MCF 10A (cell line): ENCODE data around the gene RTN4RL1. TPM values are rescaled to one million over a fixed set of nuclear protein-coding genes. Genes with fewer than 3 reads are reported as not detected.

Experiments used
- BruUV-seq: library from RNA; stranded (reverse); fragments of 400-500 nt; replicated peaks from 2 replicates; lab custom pipeline; 2021; lab: Mats Ljungman, UMichigan
- CTCF ChIA-PET: fragments of 300-600 bp; sonication (Branson Sonifier 250); formaldehyde crosslinking; extraction: SDS; loops from one replicate; lab custom pipeline; 2021; ENCODE audit warnings: antibody characterized with exemption, inconsistent platforms; lab: Yijun Ruan, JAX
- POLR2A ChIA-PET: fragments of 300-600, 350-650 bp; sonication (Branson Sonifier 250); formaldehyde crosslinking; extraction: SDS; loops from one replicate; lab custom pipeline; 2020; ENCODE audit warnings: antibody characterized with exemption, inconsistent platforms; lab: Yijun Ruan, JAX
- DNase-seq: peaks from one replicate; pipeline ENCODE4 v3.0.0-alpha.2; 2018; ENCODE audit not compliant: unreplicated experiment
- H3K27ac Mint-ChIP-seq: one replicate; pipeline ENCODE4 v1.8.0; 2022; ENCODE audit warnings: mild to moderate bottlenecking, low read depth, mixed read lengths; ENCODE audit not compliant: unreplicated experiment
- H3K27me3 Mint-ChIP-seq: one replicate; pipeline ENCODE4 v1.8.0; 2022; ENCODE audit warnings: mixed read lengths; ENCODE audit not compliant: insufficient read depth, unreplicated experiment
- H3K36me3 Mint-ChIP-seq: one replicate; pipeline ENCODE4 v1.8.0; 2022; ENCODE audit warnings: mild to moderate bottlenecking, moderate library complexity, mixed read lengths; ENCODE audit not compliant: insufficient read depth, unreplicated experiment
- H3K4me1 Mint-ChIP-seq: one replicate; pipeline ENCODE4 v1.8.0; 2022; ENCODE audit warnings: mixed read lengths; ENCODE audit not compliant: insufficient read depth, unreplicated experiment
- H3K4me3 Mint-ChIP-seq: one replicate; pipeline ENCODE4 v1.8.0; 2022; ENCODE audit warnings: mild to moderate bottlenecking, moderate library complexity, mixed read lengths; ENCODE audit not compliant: unreplicated experiment
- H3K9me3 Mint-ChIP-seq: one replicate; pipeline ENCODE4 v1.8.0; 2022; ENCODE audit warnings: mixed read lengths; ENCODE audit not compliant: unreplicated experiment
- CTCF ChIP-seq: fragments of 200-600 bp; IDR thresholded peaks from one replicate; pipeline ENCODE4 v1.8.0; 2022; ENCODE audit warnings: antibody characterized with exemption, mild to moderate bottlenecking; ENCODE audit not compliant: unreplicated experiment
- intact Hi-C: fragments of 100-400 bp; cut with micrococcal nuclease; formaldehyde crosslinking; loops from 2 replicates; pipeline ENCODE4 v1.14.1; 2022
- total RNA-seq: library from RNA; stranded (reverse); gene quantifications from 2 replicates; pipeline ENCODE4 v1.2.3, GENCODE V29; 2022

The RTN4RL1 gene
- total RNA-seq, 1 experiment from 2014 or later: 2.9 TPM

GRCh38 chr17:1960545-1960912 lies 64.6 kb downstream of the RTN4RL1 start:
- no TSS peak for BruUV-seq
- no peaks in the 10 kb centered on the region for H3K4me1 Mint-ChIP-seq
- no peak for DNase-seq
- ChIA-PET POLR2A (interaction anchor here (0.6 kb wide), 1 partner anchor 73 kb away, joined by 3 read pairs; no protein-coding TSS in a partner anchor), CTCF (no interaction called here)
- peak overlapping the region; percentile 8 for H3K27ac Mint-ChIP-seq
- no peaks in the 10 kb centered on the region for H3K27me3 Mint-ChIP-seq
- intact Hi-C loops: no loop called here
- TF ChIP-seq CTCF: no peak
- H3K9me3 Mint-ChIP-seq: no peaks in the 10 kb centered on the region
- no peak overlapping the region for H3K4me3 Mint-ChIP-seq
- no peaks in the 10 kb centered on the region for H3K36me3 Mint-ChIP-seq

GRCh38 chr17:1959871-1960544 lies 65.1 kb downstream of the RTN4RL1 start:
- TF ChIP-seq CTCF: no peak
- Mint-ChIP-seq H3K9me3 (no peaks in the 10 kb centered on the region), H3K4me1 (no peaks in the 10 kb centered on the region), H3K4me3 (no peak overlapping the region), H3K36me3 (no peaks in the 10 kb centered on the region), H3K27ac (no peak overlapping the region), H3K27me3 (no peaks in the 10 kb centered on the region)
- no TSS peak for BruUV-seq
- no peak for DNase-seq
- ChIA-PET CTCF (no interaction called here), POLR2A (no interaction called here)
- intact Hi-C loops: no loop called here

DNA sequence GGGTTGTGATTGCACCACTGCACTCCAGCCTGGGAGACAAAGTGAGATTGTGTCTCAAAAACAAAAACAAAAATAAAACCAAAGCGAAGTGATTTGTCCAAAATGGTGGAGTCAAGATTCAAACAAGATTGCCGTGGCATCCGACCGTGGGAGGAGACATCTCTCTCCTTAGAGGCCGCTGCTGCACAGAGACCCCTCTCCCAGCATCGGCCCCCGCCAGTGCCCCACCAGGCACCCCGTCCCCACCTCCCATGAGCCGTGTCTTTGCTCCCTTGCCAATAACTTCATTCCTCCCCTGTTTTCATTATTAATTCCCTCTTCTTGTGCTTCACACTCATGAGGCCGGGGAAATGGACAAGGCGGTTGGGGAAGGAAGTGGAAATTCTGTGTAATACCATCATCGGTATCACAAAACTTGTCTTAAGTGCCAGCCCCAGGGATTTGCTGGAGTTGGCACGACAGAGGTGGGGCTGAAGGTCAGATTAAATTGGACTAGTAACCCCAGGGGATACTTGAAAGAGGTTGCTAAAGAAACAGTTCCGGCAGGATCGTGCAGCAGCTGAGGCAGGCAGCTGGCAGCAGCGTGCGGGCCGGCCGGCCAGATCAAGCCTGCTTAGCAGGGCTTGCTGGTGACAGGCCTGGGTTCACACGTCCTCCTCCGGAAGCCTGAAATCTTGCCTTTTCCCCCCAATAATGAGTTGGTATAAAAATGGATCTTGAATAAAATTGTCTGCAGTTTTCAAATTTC lies 66.8 kb downstream of the RTN4RL1 start:
- no peaks in the 10 kb centered on the region for H3K4me1 Mint-ChIP-seq
- POLR2A ChIA-PET: interaction anchor here (1.2 kb wide), 1 partner anchor 67 kb away, joined by 4 read pairs; the partner anchor contains the start of gene RTN4RL1
- no peak for DNase-seq
- BruUV-seq: no TSS peak
- H3K9me3 Mint-ChIP-seq: no peaks in the 10 kb centered on the region
- no peak for TF ChIP-seq CTCF
- CTCF ChIA-PET: interaction anchor here (1.2 kb wide), 1 partner anchor 11 kb away, joined by 6 read pairs; no protein-coding TSS in a partner anchor
- no peak overlapping the region for H3K27ac Mint-ChIP-seq
- H3K4me3 Mint-ChIP-seq: no peak overlapping the region
- intact Hi-C loops: no loop called here
- no peaks in the 10 kb centered on the region for H3K36me3 Mint-ChIP-seq
- no peaks in the 10 kb centered on the region for H3K27me3 Mint-ChIP-seq

- intact Hi-C loops: no loop called here
- TF ChIP-seq CTCF: no peak
- CTCF ChIA-PET: interaction anchor here (0.5 to 1.2 kb wide), 4 partner anchors 10 to 92 kb away, joined by 3 to 6 read pairs (median 4); no protein-coding TSS in a partner anchor
- POLR2A ChIA-PET: interaction anchor here (1.2 kb wide), 1 partner anchor 68 kb away, joined by 4 read pairs; the partner anchor contains the start of gene RTN4RL1
- DNase-seq: peak; percentile 6
- H3K9me3 Mint-ChIP-seq: no peaks in the 10 kb centered on the region
- H3K27me3 Mint-ChIP-seq: no peaks in the 10 kb centered on the region
- no peak overlapping the region for H3K4me3 Mint-ChIP-seq
- H3K36me3 Mint-ChIP-seq: no peaks in the 10 kb centered on the region
- H3K4me1 Mint-ChIP-seq: no peaks in the 10 kb centered on the region
- BruUV-seq: no TSS peak
- H3K27ac Mint-ChIP-seq: no peak overlapping the region
Observed at GRCh38 chr17:1957037-1957436, 68.1 kb downstream of the RTN4RL1 start.
